Measurements from ENCODE around the gene CLIC6.

- no peak for TF ChIP-seq CTCF (conservative IDR thresholded peaks at IDR 0.05 in 1 of 2, IDR thresholded peaks at IDR 0.05 in 1 of 2; ENCODE audit: extremely low read depth in 1 of 2, insufficient read depth in 1 of 2, low read depth in 1 of 2, low read length in 2 of 2)
- no peak for TF ChIP-seq EZH2 (IDR thresholded peaks at IDR 0.05; ENCODE audit: borderline replicate concordance, low read length)
Measured at GRCh38 chr21:34698270-34699015, 29.6 kb downstream of the CLIC6 start.
